Panc1 (cell line): Measurements from ENCODE around the gene SGK1. TPM values are rescaled to one million over a fixed set of nuclear protein-coding genes. Genes with fewer than 3 reads are reported as not detected.

Experiments used
- ATAC-seq: fragments of 200-7000 bp; cut with Tn5 transposase; 2 replicates; pipeline ENCODE4 v1.9.1; 2020; ENCODE audit warnings: mild to moderate bottlenecking, moderate library complexity
- BruUV-seq: library from RNA; stranded (reverse); fragments of 400-500 nt; replicated peaks from 2 replicates; lab custom pipeline; 2021; lab: Mats Ljungman, UMichigan
- CTCF ChIA-PET: fragments of 300-600 bp; sonication (Branson Sonifier 250); formaldehyde crosslinking; loops from one replicate; lab custom pipeline; 2022; ENCODE audit warnings: antibody characterized with exemption; lab: Charles Lee
- POLR2A ChIA-PET: fragments of 300-600 bp; sonication (Branson Sonifier 250); formaldehyde crosslinking; loops from one replicate; lab custom pipeline; 2022; ENCODE audit warnings: antibody characterized with exemption; lab: Charles Lee
- DNase-seq: peaks from one replicate; pipeline ENCODE4 v3.0.0-alpha.2; 2010; ENCODE audit warnings: low read depth, low spot score
- H3K27ac ChIP-seq: 2 replicates; pipeline ENCODE4 v1.5.1; 2011; ENCODE audit warnings: mild to moderate bottlenecking, low read length, inconsistent platforms
- H3K27me3 ChIP-seq: fragments of 200-500 bp; sonication (Bioruptor generic); 2 replicates; pipeline ENCODE4 v1.6.0; 2014; ENCODE audit warnings: low read length, inconsistent platforms; ENCODE audit not compliant: control insufficient read depth, insufficient read depth
- H3K36me3 ChIP-seq: fragments of 200-500 bp; sonication (Bioruptor generic); 2 replicates; pipeline ENCODE4 v1.5.1; 2014; ENCODE audit warnings: inconsistent platforms, mild to moderate bottlenecking, low read length, moderate library complexity; ENCODE audit not compliant: control insufficient read depth, insufficient read depth
- H3K4me1 ChIP-seq: 2 replicates; pipeline ENCODE4 v1.5.1; 2011; ENCODE audit warnings: inconsistent platforms, mild to moderate bottlenecking, low read length, moderate library complexity; ENCODE audit not compliant: control insufficient read depth, insufficient read depth
- H3K4me3 ChIP-seq, 2 experiments: 2 replicates each; pipeline ENCODE4 v1.5.1; 2011 to 2012; ENCODE audit warnings: low read depth in 2 of 2, low read length in 2 of 2, mild to moderate bottlenecking in 2 of 2, inconsistent platforms in 1 of 2, moderate library complexity in 1 of 2
- H3K9me3 ChIP-seq: fragments of 200-500 bp; sonication (Bioruptor generic); 2 replicates; pipeline ENCODE4 v1.5.1; 2014; ENCODE audit warnings: low read depth, mild to moderate bottlenecking, inconsistent platforms, low read length, moderate library complexity; ENCODE audit not compliant: control insufficient read depth, insufficient read depth
- CTCF ChIP-seq: fragments of 450-650 bp; IDR thresholded peaks from 2 replicates; pipeline ENCODE4 v1.5.1; 2017; ENCODE audit warnings: mild to moderate bottlenecking
- POLR2AphosphoS5 ChIP-seq: IDR thresholded peaks from 2 replicates; pipeline ENCODE4 v1.6.1; 2012; ENCODE audit warnings: mild to moderate bottlenecking, low read depth, low read length, moderate library complexity
- SIN3A ChIP-seq: IDR thresholded peaks from 2 replicates; pipeline ENCODE4 v1.6.1; 2012; ENCODE audit warnings: low read depth, mild to moderate bottlenecking, low read length, moderate library complexity, borderline replicate concordance; ENCODE audit not compliant: insufficient read depth
- TCF7L2 ChIP-seq: IDR thresholded peaks from 2 replicates; pipeline ENCODE4 v1.6.1; 2011; ENCODE audit warnings: mild to moderate bottlenecking, low read depth, low read length, inconsistent platforms
- in situ Hi-C: cut with HindIII; loops from 2 replicates; pipeline ENCODE4 v1.10.0; 2016; ENCODE audit warnings: low sequenced_read_pairs, low pct_unique_long_range_greater_than_20kb
- intact Hi-C: fragments of 100-400 bp; cut with micrococcal nuclease; formaldehyde crosslinking; loops from one replicate; pipeline ENCODE4 v1.10.0; 2022; ENCODE audit not compliant: unreplicated experiment
- total RNA-seq: library from RNA; stranded (reverse); gene quantifications from one replicate; pipeline ENCODE4 v1.2.1, GENCODE V29; 2021; ENCODE audit not compliant: unreplicated experiment
- TF ChIP-seq, protein P1 (sequence below), 2 experiments: IDR thresholded peaks; 2 replicates each; pipeline ENCODE4 v1.6.1; 2011 to 2012; ENCODE audit warnings: low read depth in 2 of 2, control low read depth in 1 of 2, low read length in 1 of 2, mild to moderate bottlenecking in 1 of 2, moderate library complexity in 1 of 2; ENCODE audit not compliant: insufficient read depth in 1 of 2

Gene SGK1
- total RNA-seq, 1 experiment from 2014 or later: 7.5 TPM

GRCh38 chr6:134186355-134186754 is 131.6 kb downstream of the SGK1 start:
- ATAC-seq (no peak), DNase-seq (no peak)
- Histone ChIP-seq H3K27ac (no peak overlapping the region), H3K9me3 (no peaks in the 10 kb centered on the region), H3K4me3 (no peak overlapping the region), H3K4me1 (no peaks in the 10 kb centered on the region), H3K36me3 (no peaks in the 10 kb centered on the region), H3K27me3 (no peaks in the 10 kb centered on the region)
- no TSS peak for BruUV-seq
- CTCF ChIA-PET: no interaction called here
- TF ChIP-seq TCF7L2 (no peak), SIN3A (no peak), POLR2AphosphoS5 (no peak), CTCF (no peak)
- TF ChIP-seq, protein P1, sequence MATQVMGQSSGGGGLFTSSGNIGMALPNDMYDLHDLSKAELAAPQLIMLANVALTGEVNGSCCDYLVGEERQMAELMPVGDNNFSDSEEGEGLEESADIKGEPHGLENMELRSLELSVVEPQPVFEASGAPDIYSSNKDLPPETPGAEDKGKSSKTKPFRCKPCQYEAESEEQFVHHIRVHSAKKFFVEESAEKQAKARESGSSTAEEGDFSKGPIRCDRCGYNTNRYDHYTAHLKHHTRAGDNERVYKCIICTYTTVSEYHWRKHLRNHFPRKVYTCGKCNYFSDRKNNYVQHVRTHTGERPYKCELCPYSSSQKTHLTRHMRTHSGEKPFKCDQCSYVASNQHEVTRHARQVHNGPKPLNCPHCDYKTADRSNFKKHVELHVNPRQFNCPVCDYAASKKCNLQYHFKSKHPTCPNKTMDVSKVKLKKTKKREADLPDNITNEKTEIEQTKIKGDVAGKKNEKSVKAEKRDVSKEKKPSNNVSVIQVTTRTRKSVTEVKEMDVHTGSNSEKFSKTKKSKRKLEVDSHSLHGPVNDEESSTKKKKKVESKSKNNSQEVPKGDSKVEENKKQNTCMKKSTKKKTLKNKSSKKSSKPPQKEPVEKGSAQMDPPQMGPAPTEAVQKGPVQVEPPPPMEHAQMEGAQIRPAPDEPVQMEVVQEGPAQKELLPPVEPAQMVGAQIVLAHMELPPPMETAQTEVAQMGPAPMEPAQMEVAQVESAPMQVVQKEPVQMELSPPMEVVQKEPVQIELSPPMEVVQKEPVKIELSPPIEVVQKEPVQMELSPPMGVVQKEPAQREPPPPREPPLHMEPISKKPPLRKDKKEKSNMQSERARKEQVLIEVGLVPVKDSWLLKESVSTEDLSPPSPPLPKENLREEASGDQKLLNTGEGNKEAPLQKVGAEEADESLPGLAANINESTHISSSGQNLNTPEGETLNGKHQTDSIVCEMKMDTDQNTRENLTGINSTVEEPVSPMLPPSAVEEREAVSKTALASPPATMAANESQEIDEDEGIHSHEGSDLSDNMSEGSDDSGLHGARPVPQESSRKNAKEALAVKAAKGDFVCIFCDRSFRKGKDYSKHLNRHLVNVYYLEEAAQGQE (IDR thresholded peaks at IDR 0.05; ENCODE audit: insufficient read depth in 1 of 2, low read depth in 2 of 2, low read length in 1 of 2): no peak
- POLR2A ChIA-PET: interaction anchor here (0.9 kb wide), 1 partner anchor 437 kb away, joined by 3 read pairs; no protein-coding TSS in a partner anchor
- in situ Hi-C loops (no loop called here), intact Hi-C loops (no loop called here)

- intact Hi-C loops (no loop called here), in situ Hi-C loops (no loop called here)
- no peak for DNase-seq
- ChIA-PET POLR2A (no interaction called here), CTCF (no interaction called here)
- no TSS peak for BruUV-seq
- Histone ChIP-seq H3K27ac (no peak overlapping the region), H3K27me3 (no peaks in the 10 kb centered on the region), H3K4me3 (no peak overlapping the region), H3K4me1 (no peaks in the 10 kb centered on the region), H3K9me3 (no peaks in the 10 kb centered on the region), H3K36me3 (no peaks in the 10 kb centered on the region)
- ATAC-seq: no peak
- TF ChIP-seq CTCF (no peak), POLR2AphosphoS5 (no peak), TCF7L2 (no peak), SIN3A (no peak)
- TF ChIP-seq, protein P1 (IDR thresholded peaks at IDR 0.05; ENCODE audit: insufficient read depth in 1 of 2, low read depth in 2 of 2, low read length in 1 of 2): no peak
Observed at GRCh38 chr6:134185277-134185676, 132.6 kb downstream of the SGK1 start.
